ENCODE data around the gene UPK2.
A peak's percentile ranks its signal among the peaks of the same experiment; 100 is the strongest.

The UPK2 gene

GRCh38 chr11:118911113-118911879 is 44.8 kb upstream of the UPK2 start:
- no peak overlapping the region for H3K4me3 ChIP-seq (ENCODE audit: low read depth in 1 of 2, low read length in 2 of 2)
- peaks cover 19% of the 10 kb centered on the region for H3K36me3 ChIP-seq (ENCODE audit: insufficient read depth, low read length)
- peaks cover 37% of the 10 kb centered on the region for H3K79me2 ChIP-seq (ENCODE audit: insufficient read depth, low read length)
- H2AFZ ChIP-seq (ENCODE audit: low read depth, low read length), result no peak overlapping the region
- ATAC-seq (ENCODE audit: insufficient read depth, low read depth) (no peak), DNase-seq (no peak)
- no peak overlapping the region for H3K4me2 ChIP-seq (ENCODE audit: insufficient read depth, low read length)
- no peak overlapping the region for H3K9ac ChIP-seq (ENCODE audit: low read depth, low read length)
- H3K27ac ChIP-seq (ENCODE audit: low read length), result peak overlapping the region; percentile 75
- no peak for TF ChIP-seq CTCF (IDR thresholded peaks at IDR 0.05; ENCODE audit: borderline replicate concordance, extremely low read depth, low read length, poor library complexity, severe bottlenecking)
- no peak for TF ChIP-seq EZH2 (IDR thresholded peaks at IDR 0.05; ENCODE audit: borderline replicate concordance, low read depth, low read length, severe bottlenecking)
- H4K20me1 ChIP-seq (ENCODE audit: insufficient read depth, low read length), result no peaks in the 10 kb centered on the region
- no peaks in the 10 kb centered on the region for H3K27me3 ChIP-seq (ENCODE audit: insufficient read depth, low read length, poor library complexity)
- peaks cover 59% of the 10 kb centered on the region for H3K4me1 ChIP-seq (ENCODE audit: insufficient read depth, low read length)
- H3K9me3 ChIP-seq (ENCODE audit: insufficient read depth, low read length, severe bottlenecking), result no peaks in the 10 kb centered on the region

GRCh38 chr11:118911880-118912741 is 44.0 kb upstream of the UPK2 start:
- no peaks in the 10 kb centered on the region for H3K9me3 ChIP-seq (ENCODE audit: insufficient read depth, low read length, severe bottlenecking)
- H3K4me1 ChIP-seq (ENCODE audit: insufficient read depth, low read length), result peaks cover 63% of the 10 kb centered on the region
- no peak overlapping the region for H3K4me2 ChIP-seq (ENCODE audit: insufficient read depth, low read length)
- no peaks in the 10 kb centered on the region for H4K20me1 ChIP-seq (ENCODE audit: insufficient read depth, low read length)
- no peak for ATAC-seq (ENCODE audit: insufficient read depth, low read depth)
- TF ChIP-seq EZH2 (IDR thresholded peaks at IDR 0.05; ENCODE audit: borderline replicate concordance, low read depth, low read length, severe bottlenecking) (no peak), CTCF (IDR thresholded peaks at IDR 0.05; ENCODE audit: borderline replicate concordance, extremely low read depth, low read length, poor library complexity, severe bottlenecking) (no peak)
- no peak overlapping the region; the same call in 1 of the 2 replicates for H3K9ac ChIP-seq (ENCODE audit: low read depth, low read length)
- peak; percentile 49 for DNase-seq
- no peak overlapping the region for H3K4me3 ChIP-seq (ENCODE audit: low read depth in 1 of 2, low read length in 2 of 2)
- peak overlapping the region; percentile 75 for H3K27ac ChIP-seq (ENCODE audit: low read length)
- H3K27me3 ChIP-seq (ENCODE audit: insufficient read depth, low read length, poor library complexity), result no peaks in the 10 kb centered on the region
- H2AFZ ChIP-seq (ENCODE audit: low read depth, low read length), result no peak overlapping the region
- peaks cover 45% of the 10 kb centered on the region for H3K79me2 ChIP-seq (ENCODE audit: insufficient read depth, low read length)
- peaks cover 11% of the 10 kb centered on the region; the same call in 1 of the 2 replicates for H3K36me3 ChIP-seq (ENCODE audit: insufficient read depth, low read length)

- Histone ChIP-seq H3K9me3 (ENCODE audit: insufficient read depth, low read length, severe bottlenecking) (no peaks in the 10 kb centered on the region), H4K20me1 (ENCODE audit: insufficient read depth, low read length) (no peaks in the 10 kb centered on the region), H3K9ac (ENCODE audit: low read depth, low read length) (peak overlapping the region; percentile 19), H3K4me3 (ENCODE audit: low read depth in 1 of 2, low read length in 2 of 2) (no peak overlapping the region), H3K27me3 (ENCODE audit: insufficient read depth, low read length, poor library complexity) (no peaks in the 10 kb centered on the region), H3K4me1 (ENCODE audit: insufficient read depth, low read length) (peaks cover 66% of the 10 kb centered on the region), H3K4me2 (ENCODE audit: insufficient read depth, low read length) (peak overlapping the region; percentile 40), H3K27ac (ENCODE audit: low read length) (peak overlapping the region; percentile 75), H3K36me3 (ENCODE audit: insufficient read depth, low read length) (peaks cover 4% of the 10 kb centered on the region; the same call in 1 of the 2 replicates), H2AFZ (ENCODE audit: low read depth, low read length) (no peak overlapping the region), H3K79me2 (ENCODE audit: insufficient read depth, low read length) (peaks cover 52% of the 10 kb centered on the region)
- TF ChIP-seq CTCF (IDR thresholded peaks at IDR 0.05; ENCODE audit: borderline replicate concordance, extremely low read depth, low read length, poor library complexity, severe bottlenecking), result no peak
- no peak for TF ChIP-seq EZH2 (IDR thresholded peaks at IDR 0.05; ENCODE audit: borderline replicate concordance, low read depth, low read length, severe bottlenecking)
- no peak for DNase-seq
- no peak for ATAC-seq (ENCODE audit: insufficient read depth, low read depth)
These were observed 43.2 kb upstream of the UPK2 start for GRCh38 chr11:118912742-118913410.
